ENCODE results near the gene TMEM179.

TMEM179 gene

GRCh38 chr14:104559028-104559803 is 45.4 kb downstream of the TMEM179 start:
- no peak overlapping the region for H3K27ac ChIP-seq
- no peak for DNase-seq (ENCODE audit: low read depth, low spot score)

GRCh38 chr14:104558231-104559027 is 46.1 kb downstream of the TMEM179 start:
- no peak for DNase-seq (ENCODE audit: low read depth, low spot score)
- H3K27ac ChIP-seq = no peak overlapping the region

GRCh38 chr14:104557766-104558165 is 46.8 kb downstream of the TMEM179 start:
- no peak for DNase-seq (ENCODE audit: low read depth, low spot score)
- H3K27ac ChIP-seq = no peak overlapping the region

- H3K27ac ChIP-seq = no peak overlapping the region
- DNase-seq (ENCODE audit: low read depth, low spot score) = no peak
Observed at GRCh38 chr14:104557086-104557485, 47.5 kb downstream of the TMEM179 start.

- no peak for DNase-seq (ENCODE audit: low read depth, low spot score)
- no peak overlapping the region for H3K27ac ChIP-seq
Observed at GRCh38 chr14:104556256-104557021, 48.1 kb downstream of the TMEM179 start.

GRCh38 chr14:104555430-104556255 is 48.9 kb downstream of the TMEM179 start:
- no peak overlapping the region for H3K27ac ChIP-seq
- DNase-seq (ENCODE audit: low read depth, low spot score) = no peak

GRCh38 chr14:104554608-104555429 is 49.8 kb downstream of the TMEM179 start:
- H3K27ac ChIP-seq = no peak overlapping the region
- DNase-seq (ENCODE audit: low read depth, low spot score) = no peak

GRCh38 chr14:104554088-104554607 is 50.4 kb downstream of the TMEM179 start:
- no peak overlapping the region for H3K27ac ChIP-seq
- DNase-seq (ENCODE audit: low read depth, low spot score) = no peak

- H3K27ac ChIP-seq = no peak overlapping the region
- DNase-seq (ENCODE audit: low read depth, low spot score) = no peak
Observed at GRCh38 chr14:104553166-104554087, 51.1 kb downstream of the TMEM179 start.

- DNase-seq (ENCODE audit: low read depth, low spot score) = no peak
- no peak overlapping the region for H3K27ac ChIP-seq
Observed at GRCh38 chr14:104552738-104553125, 51.8 kb downstream of the TMEM179 start.

GRCh38 chr14:104551851-104552737 is 52.5 kb downstream of the TMEM179 start:
- H3K27ac ChIP-seq = no peak overlapping the region
- no peak for DNase-seq (ENCODE audit: low read depth, low spot score)

GRCh38 chr14:104550861-104551728 is 53.5 kb downstream of the TMEM179 start:
- no peak overlapping the region for H3K27ac ChIP-seq
- DNase-seq (ENCODE audit: low read depth, low spot score) = no peak

- DNase-seq (ENCODE audit: low read depth, low spot score) = no peak
- no peak overlapping the region for H3K27ac ChIP-seq
Observed at GRCh38 chr14:104550340-104550860, 54.2 kb downstream of the TMEM179 start.

- DNase-seq (ENCODE audit: low read depth, low spot score) = no peak
- H3K27ac ChIP-seq = no peak overlapping the region
Observed at GRCh38 chr14:104549536-104550339, 54.8 kb downstream of the TMEM179 start.

Measured in epithelial cell of prostate (primary cell).